K562 (cell line): ENCODE data around the gene BORCS8. TPM values are rescaled to one million over a fixed set of nuclear protein-coding genes. Genes with fewer than 3 reads are reported as not detected.

Source experiments
- ATF1 ChIP-seq, 2 experiments: fragments of 450-650 bp in 1 of 2; IDR thresholded peaks; 2 replicates each; pipeline ENCODE4 v1.6.1; 2016; ENCODE audit warnings: missing compliant biosample characterization in 1 of 2, missing genetic modification characterization in 1 of 2
- CC2D1A ChIP-seq: fragments of 450-650 bp; IDR thresholded peaks from 2 replicates; pipeline ENCODE4 v1.6.1; 2017; ENCODE audit warnings: mild to moderate bottlenecking
- DPF2 ChIP-seq: fragments of 450-650 bp; IDR thresholded peaks from 2 replicates; pipeline ENCODE4 v1.6.1; 2016
- EP300 ChIP-seq: IDR thresholded peaks from 2 replicates; pipeline ENCODE4 v1.6.1; 2012; ENCODE audit warnings: low read length, improper control_type of control experiment
- KDM1A ChIP-seq, 2 experiments: fragments of 450-650 bp; IDR thresholded peaks; 2 replicates each; pipeline ENCODE4 v1.6.1; 2016; ENCODE audit warnings: mild to moderate bottlenecking in 2 of 2
- KLF6 ChIP-seq: fragments of 250-450 bp; sonication (Bioruptor Pico); IDR thresholded peaks from 2 replicates; pipeline ENCODE4 v1.4.0; 2020; ENCODE audit warnings: mild to moderate bottlenecking, moderate library complexity, borderline replicate concordance
- NFIX ChIP-seq: fragments of 250-450 bp; sonication (Bioruptor Pico); IDR thresholded peaks from 2 replicates; pipeline ENCODE4 v1.4.0; 2020; ENCODE audit warnings: low read depth, mild to moderate bottlenecking, moderate library complexity
- POLR2B ChIP-seq: fragments of 450-650 bp; IDR thresholded peaks from 2 replicates; pipeline ENCODE4 v1.6.1; 2018; ENCODE audit warnings: low read depth; ENCODE audit not compliant: partially characterized antibody
- RBM34 ChIP-seq: fragments of 200-400 bp; formaldehyde crosslinking; IDR thresholded peaks from 2 replicates; pipeline ENCODE4 v1.6.1; 2018; ENCODE audit warnings: low read length, borderline replicate concordance; ENCODE audit not compliant: insufficient read depth
- ZBTB7A ChIP-seq: IDR thresholded peaks from 2 replicates; pipeline ENCODE4 v1.6.1; 2011; ENCODE audit warnings: low read depth, mild to moderate bottlenecking, low read length, moderate library complexity, borderline replicate concordance; ENCODE audit not compliant: control insufficient read depth
- ZFP1 ChIP-seq: fragments of 450-650 bp; formaldehyde crosslinking; IDR thresholded peaks from 2 replicates; pipeline ENCODE4 v1.4.0; 2020; ENCODE audit warnings: mild to moderate bottlenecking, mixed read lengths
- ZNF518B ChIP-seq: fragments of 250-450 bp; sonication (Bioruptor Pico); IDR thresholded peaks from 2 replicates; pipeline ENCODE4 v1.5.0; 2021; ENCODE audit warnings: mild to moderate bottlenecking, moderate library complexity
- polyA plus RNA-seq, 8 experiments: library from polyadenylated mRNA; depleted of rRNA in 4 of 8; stranded (reverse) in 5 of 8; unstranded in 3 of 8; fragments of >200 nt; fragmentation: Nextera tagmentation in 2 of 8; fragmentation: Illumina TruSeq in 1 of 8; extraction: Ambion mirVana in 2 of 8; extraction: Trizol in 1 of 8; gene quantifications; 2 replicates each; pipeline versions ENCODE4 v1.2.1 to v1.2.3, GENCODE V29; 2011 to 2014; ENCODE audit warnings: inconsistent platforms in 1 of 8, missing spikeins in 1 of 8
- total RNA-seq, 7 experiments: library from RNA; depleted of rRNA in 6 of 7; stranded (reverse); fragments of >200 nt in 6 of 7; fragmentation: Illumina TruSeq in 2 of 7; extraction: Trizol in 2 of 7; gene quantifications; 2 replicates each; pipeline versions ENCODE4 v1.2.1 to v1.2.3, GENCODE V29; 2011 to 2021; ENCODE audit warnings: low replicate concordance in 1 of 7
- TF ChIP-seq, protein P1 (sequence below): fragments of 250-450 bp; sonication (Bioruptor Pico); IDR thresholded peaks from 2 replicates; pipeline ENCODE4 v1.4.0; 2020; ENCODE audit warnings: mild to moderate bottlenecking
- TF ChIP-seq, protein P2 (sequence below): fragments of 450-650 bp; IDR thresholded peaks from 2 replicates; pipeline ENCODE4 v1.6.1; 2017; ENCODE audit warnings: antibody characterized with exemption, mild to moderate bottlenecking
- TF ChIP-seq, protein P3 (sequence below): fragments of 200-800 bp; sonication (Bioruptor generic); IDR thresholded peaks from 2 replicates; pipeline ENCODE4 v1.6.1; 2017; ENCODE audit warnings: missing genetic modification characterization, missing compliant biosample characterization

Gene BORCS8
- total and polyA plus RNA-seq, 9 of the 15 experiments (the other 6 are each of a cell fraction or from before 2014, with no cell fraction given), result 4.6 to 33.6 (median 16.3) TPM

DNA sequence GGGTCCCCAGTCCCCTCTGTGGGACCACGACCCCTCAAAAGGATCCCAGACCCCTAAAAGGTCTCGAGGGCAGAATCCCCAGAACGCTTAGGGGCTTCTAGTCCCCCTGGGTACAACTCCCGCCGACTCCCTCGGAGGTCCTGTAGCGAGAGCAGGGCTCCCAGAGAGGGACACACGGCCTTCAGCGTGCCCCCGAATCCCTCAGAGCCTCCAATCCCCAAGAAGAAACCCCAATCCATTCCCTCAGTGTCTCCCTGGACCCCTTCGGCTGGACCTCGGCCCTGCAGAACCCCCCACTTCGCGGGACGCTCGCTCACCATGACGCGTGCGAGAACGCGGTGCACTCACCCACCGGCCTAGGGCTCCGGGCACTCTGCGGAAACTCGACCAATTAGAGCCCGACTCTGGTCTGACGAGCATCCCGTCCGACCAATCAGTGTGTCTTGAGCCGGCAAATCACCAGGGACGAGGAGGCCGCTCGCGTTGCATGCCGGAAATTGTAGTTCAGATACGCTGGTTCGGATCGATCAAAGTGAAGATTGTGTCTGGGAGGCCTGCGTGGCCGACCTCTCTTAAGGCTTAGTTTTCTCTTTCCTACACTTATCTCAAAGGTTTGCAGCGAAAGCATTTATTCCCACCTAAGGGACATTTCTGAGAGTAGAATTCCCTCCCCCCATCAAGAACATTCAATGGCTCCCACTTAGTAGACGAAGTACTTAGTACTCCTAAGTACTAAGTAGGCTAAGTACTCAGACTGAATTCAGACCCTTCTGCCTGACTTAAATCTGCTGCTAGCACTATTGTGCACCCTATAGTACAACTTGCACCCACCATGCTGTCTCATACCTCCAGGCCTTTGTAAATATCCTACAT is 53.6 kb downstream of the BORCS8 start, which contains the start of gene TMEM161A (continued):
- TF ChIP-seq ZNF518B (CRISPR knock-in tag), result no peak
- no peak for TF ChIP-seq EP300
- 0 out of 2 replicates have a peak, but pooled peaks have one; percentile 41 for TF ChIP-seq CC2D1A
- TF ChIP-seq KDM1A (IDR thresholded peaks at IDR 0.05), result peak; percentile 67 to 88; a peak in 3 of 4 replicates
- no peak for TF ChIP-seq KLF6 (CRISPR knock-in tag)
- no peak for TF ChIP-seq NFIX
- TF ChIP-seq, protein P1, sequence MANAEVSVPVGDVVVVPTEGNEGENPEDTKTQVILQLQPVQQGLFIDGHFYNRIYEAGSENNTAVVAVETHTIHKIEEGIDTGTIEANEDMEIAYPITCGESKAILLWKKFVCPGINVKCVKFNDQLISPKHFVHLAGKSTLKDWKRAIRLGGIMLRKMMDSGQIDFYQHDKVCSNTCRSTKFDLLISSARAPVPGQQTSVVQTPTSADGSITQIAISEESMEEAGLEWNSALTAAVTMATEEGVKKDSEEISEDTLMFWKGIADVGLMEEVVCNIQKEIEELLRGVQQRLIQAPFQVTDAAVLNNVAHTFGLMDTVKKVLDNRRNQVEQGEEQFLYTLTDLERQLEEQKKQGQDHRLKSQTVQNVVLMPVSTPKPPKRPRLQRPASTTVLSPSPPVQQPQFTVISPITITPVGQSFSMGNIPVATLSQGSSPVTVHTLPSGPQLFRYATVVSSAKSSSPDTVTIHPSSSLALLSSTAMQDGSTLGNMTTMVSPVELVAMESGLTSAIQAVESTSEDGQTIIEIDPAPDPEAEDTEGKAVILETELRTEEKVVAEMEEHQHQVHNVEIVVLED (CRISPR knock-in tag), result peak; percentile 42; the same call in 1 of the 2 replicates
- 0 out of 2 replicates have a peak, but pooled peaks have one; percentile 9 for TF ChIP-seq ATF1 (CRISPR knock-in tag; IDR thresholded peaks at IDR 0.05)
- TF ChIP-seq ATF1 (tag; IDR thresholded peaks at IDR 0.05), result peak; percentile 94
- TF ChIP-seq, protein P2, sequence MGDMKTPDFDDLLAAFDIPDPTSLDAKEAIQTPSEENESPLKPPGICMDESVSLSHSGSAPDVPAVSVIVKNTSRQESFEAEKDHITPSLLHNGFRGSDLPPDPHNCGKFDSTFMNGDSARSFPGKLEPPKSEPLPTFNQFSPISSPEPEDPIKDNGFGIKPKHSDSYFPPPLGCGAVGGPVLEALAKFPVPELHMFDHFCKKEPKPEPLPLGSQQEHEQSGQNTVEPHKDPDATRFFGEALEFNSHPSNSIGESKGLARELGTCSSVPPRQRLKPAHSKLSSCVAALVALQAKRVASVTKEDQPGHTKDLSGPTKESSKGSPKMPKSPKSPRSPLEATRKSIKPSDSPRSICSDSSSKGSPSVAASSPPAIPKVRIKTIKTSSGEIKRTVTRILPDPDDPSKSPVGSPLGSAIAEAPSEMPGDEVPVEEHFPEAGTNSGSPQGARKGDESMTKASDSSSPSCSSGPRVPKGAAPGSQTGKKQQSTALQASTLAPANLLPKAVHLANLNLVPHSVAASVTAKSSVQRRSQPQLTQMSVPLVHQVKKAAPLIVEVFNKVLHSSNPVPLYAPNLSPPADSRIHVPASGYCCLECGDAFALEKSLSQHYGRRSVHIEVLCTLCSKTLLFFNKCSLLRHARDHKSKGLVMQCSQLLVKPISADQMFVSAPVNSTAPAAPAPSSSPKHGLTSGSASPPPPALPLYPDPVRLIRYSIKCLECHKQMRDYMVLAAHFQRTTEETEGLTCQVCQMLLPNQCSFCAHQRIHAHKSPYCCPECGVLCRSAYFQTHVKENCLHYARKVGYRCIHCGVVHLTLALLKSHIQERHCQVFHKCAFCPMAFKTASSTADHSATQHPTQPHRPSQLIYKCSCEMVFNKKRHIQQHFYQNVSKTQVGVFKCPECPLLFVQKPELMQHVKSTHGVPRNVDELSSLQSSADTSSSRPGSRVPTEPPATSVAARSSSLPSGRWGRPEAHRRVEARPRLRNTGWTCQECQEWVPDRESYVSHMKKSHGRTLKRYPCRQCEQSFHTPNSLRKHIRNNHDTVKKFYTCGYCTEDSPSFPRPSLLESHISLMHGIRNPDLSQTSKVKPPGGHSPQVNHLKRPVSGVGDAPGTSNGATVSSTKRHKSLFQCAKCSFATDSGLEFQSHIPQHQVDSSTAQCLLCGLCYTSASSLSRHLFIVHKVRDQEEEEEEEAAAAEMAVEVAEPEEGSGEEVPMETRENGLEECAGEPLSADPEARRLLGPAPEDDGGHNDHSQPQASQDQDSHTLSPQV, result peak; percentile 28; the same call in 1 of the 2 replicates
- peak; percentile 75 for TF ChIP-seq POLR2B
- no peak for TF ChIP-seq ZFP1 (CRISPR knock-in tag)
- TF ChIP-seq, protein P3, sequence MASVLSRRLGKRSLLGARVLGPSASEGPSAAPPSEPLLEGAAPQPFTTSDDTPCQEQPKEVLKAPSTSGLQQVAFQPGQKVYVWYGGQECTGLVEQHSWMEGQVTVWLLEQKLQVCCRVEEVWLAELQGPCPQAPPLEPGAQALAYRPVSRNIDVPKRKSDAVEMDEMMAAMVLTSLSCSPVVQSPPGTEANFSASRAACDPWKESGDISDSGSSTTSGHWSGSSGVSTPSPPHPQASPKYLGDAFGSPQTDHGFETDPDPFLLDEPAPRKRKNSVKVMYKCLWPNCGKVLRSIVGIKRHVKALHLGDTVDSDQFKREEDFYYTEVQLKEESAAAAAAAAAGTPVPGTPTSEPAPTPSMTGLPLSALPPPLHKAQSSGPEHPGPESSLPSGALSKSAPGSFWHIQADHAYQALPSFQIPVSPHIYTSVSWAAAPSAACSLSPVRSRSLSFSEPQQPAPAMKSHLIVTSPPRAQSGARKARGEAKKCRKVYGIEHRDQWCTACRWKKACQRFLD, result peak; percentile 74
- peak; percentile 7; the same call in 1 of the 2 replicates for TF ChIP-seq DPF2
- TF ChIP-seq ZBTB7A, result peak; percentile 78; the same call in 1 of the 2 replicates
- TF ChIP-seq RBM34, result no peak
